Measurements from ENCODE around the gene MACROD2.

The MACROD2 gene

DNA sequence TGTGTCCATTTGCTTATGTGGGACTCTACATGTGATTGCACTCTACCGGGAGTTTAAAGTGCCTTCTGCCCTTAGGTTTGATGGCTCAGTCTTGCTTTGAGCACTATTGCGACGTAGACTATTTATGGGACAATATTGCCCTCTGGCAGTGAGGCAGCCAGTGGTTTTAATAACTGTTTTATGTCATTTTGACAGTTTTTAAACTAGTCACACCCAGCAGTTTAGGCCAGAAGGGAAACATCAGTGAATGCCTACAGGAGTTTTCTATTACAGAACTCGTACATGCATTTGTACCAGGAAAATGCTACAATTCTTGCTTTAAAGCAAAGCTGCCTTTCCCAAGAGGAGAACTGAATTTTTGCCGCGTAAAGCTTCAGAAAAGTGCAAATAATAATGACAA lies 1764.3 kb downstream of the MACROD2 start:
- Histone ChIP-seq H3F3A (ENCODE audit: insufficient read depth) (no peaks in the 10 kb centered on the region), H3K4me3 (ENCODE audit: insufficient read depth, low read length, poor library complexity, severe bottlenecking) (no peak overlapping the region), H3K27me3 (ENCODE audit: low read length) (no peaks in the 10 kb centered on the region), H3K79me2 (ENCODE audit: insufficient read depth, low read length) (no peaks in the 10 kb centered on the region), H2AFZ (ENCODE audit: low read depth, low read length, severe bottlenecking) (no peak overlapping the region), H3K27ac (ENCODE audit: low read depth, low read length) (no peak overlapping the region), H3K9ac (ENCODE audit: low read length) (no peak overlapping the region), H3K9me2 (replicated peaks; ENCODE audit: insufficient read depth, low read length) (no peaks in the 10 kb centered on the region), H3K4me2 (ENCODE audit: low read depth, low read length, poor library complexity, severe bottlenecking) (no peak overlapping the region), H3K36me3 (ENCODE audit: low read length) (no peaks in the 10 kb centered on the region), H4K20me1 (ENCODE audit: low read depth, low read length) (no peaks in the 10 kb centered on the region), H3K9me3 (ENCODE audit: insufficient read depth, low read length) (no peaks in the 10 kb centered on the region)
- no peak for TF ChIP-seq EZH2phosphoT487 (conservative IDR thresholded peaks at IDR 0.05; ENCODE audit: low read length)
- TF ChIP-seq, protein P1, sequence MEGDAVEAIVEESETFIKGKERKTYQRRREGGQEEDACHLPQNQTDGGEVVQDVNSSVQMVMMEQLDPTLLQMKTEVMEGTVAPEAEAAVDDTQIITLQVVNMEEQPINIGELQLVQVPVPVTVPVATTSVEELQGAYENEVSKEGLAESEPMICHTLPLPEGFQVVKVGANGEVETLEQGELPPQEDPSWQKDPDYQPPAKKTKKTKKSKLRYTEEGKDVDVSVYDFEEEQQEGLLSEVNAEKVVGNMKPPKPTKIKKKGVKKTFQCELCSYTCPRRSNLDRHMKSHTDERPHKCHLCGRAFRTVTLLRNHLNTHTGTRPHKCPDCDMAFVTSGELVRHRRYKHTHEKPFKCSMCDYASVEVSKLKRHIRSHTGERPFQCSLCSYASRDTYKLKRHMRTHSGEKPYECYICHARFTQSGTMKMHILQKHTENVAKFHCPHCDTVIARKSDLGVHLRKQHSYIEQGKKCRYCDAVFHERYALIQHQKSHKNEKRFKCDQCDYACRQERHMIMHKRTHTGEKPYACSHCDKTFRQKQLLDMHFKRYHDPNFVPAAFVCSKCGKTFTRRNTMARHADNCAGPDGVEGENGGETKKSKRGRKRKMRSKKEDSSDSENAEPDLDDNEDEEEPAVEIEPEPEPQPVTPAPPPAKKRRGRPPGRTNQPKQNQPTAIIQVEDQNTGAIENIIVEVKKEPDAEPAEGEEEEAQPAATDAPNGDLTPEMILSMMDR (IDR thresholded peaks at IDR 0.05; ENCODE audit: insufficient read depth, low read length, poor library complexity, severe bottlenecking), result no peak

DNA sequence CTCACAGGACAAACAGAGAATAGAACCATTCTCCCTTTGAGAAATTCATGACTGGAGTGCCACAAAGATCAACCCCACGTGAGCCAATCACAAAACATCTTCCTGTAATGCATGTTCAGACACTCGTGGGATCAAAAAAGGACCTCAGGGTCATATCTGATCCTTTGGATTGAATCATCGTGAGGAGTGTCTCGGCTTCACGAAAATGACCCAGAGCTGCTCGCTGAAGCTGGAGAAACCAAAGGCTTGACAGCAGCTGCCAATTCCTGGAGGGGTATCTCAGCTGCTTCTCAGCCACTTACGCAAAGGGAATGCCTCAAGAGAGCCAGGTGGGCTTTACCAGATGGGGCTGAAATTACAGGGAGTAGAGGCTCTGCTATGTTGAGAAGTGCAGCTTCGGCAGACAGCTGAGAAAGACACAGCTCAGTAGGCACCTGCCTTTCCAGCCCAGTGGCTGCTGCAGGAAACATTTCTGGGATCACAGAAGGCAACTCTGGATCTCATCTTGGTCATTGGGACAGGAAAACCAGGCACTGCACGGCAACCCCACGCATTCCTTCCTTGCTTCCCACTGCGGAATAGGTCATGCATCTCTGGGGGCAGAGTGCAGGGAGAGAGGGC lies 1764.8 kb downstream of the MACROD2 start:
- H3K9me2 ChIP-seq (replicated peaks; ENCODE audit: insufficient read depth, low read length), result no peaks in the 10 kb centered on the region
- no peaks in the 10 kb centered on the region for H3F3A ChIP-seq (ENCODE audit: insufficient read depth)
- H3K79me2 ChIP-seq (ENCODE audit: insufficient read depth, low read length), result no peaks in the 10 kb centered on the region
- H3K9me3 ChIP-seq (ENCODE audit: insufficient read depth, low read length), result no peaks in the 10 kb centered on the region
- no peak overlapping the region for H3K4me3 ChIP-seq (ENCODE audit: insufficient read depth, low read length, poor library complexity, severe bottlenecking)
- no peaks in the 10 kb centered on the region for H3K27me3 ChIP-seq (ENCODE audit: low read length)
- no peak overlapping the region for H3K9ac ChIP-seq (ENCODE audit: low read length)
- no peaks in the 10 kb centered on the region for H4K20me1 ChIP-seq (ENCODE audit: low read depth, low read length)
- no peak overlapping the region for H2AFZ ChIP-seq (ENCODE audit: low read depth, low read length, severe bottlenecking)
- H3K4me2 ChIP-seq (ENCODE audit: low read depth, low read length, poor library complexity, severe bottlenecking), result no peak overlapping the region
- no peak for TF ChIP-seq EZH2phosphoT487 (conservative IDR thresholded peaks at IDR 0.05; ENCODE audit: low read length)
- TF ChIP-seq, protein P1 (IDR thresholded peaks at IDR 0.05; ENCODE audit: insufficient read depth, low read length, poor library complexity, severe bottlenecking), result no peak
- H3K27ac ChIP-seq (ENCODE audit: low read depth, low read length), result no peak overlapping the region
- H3K36me3 ChIP-seq (ENCODE audit: low read length), result no peaks in the 10 kb centered on the region

DNA sequence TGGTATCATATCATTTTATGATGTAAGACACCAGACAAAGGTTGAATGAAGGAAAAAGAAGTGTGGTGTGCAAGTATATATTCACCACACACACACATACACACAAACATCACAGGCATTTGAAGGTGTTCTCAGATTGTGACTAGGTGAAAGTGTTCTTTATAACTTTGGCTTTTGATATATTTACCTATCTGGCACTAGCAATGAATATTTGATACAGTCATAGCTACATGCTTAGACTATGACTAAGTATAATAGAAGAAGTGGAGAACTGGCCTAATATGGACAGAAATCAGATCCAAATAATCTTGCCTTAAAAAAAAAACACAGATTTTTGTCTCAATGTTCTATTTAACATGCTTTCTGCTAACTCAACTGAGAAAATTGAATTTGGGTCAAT lies 1768.0 kb downstream of the MACROD2 start:
- no peak overlapping the region for H3K9ac ChIP-seq (ENCODE audit: low read length)
- no peaks in the 10 kb centered on the region for H3K9me2 ChIP-seq (replicated peaks; ENCODE audit: insufficient read depth, low read length)
- no peaks in the 10 kb centered on the region for H4K20me1 ChIP-seq (ENCODE audit: low read depth, low read length)
- TF ChIP-seq, protein P1 (IDR thresholded peaks at IDR 0.05; ENCODE audit: insufficient read depth, low read length, poor library complexity, severe bottlenecking), result no peak
- TF ChIP-seq EZH2phosphoT487 (conservative IDR thresholded peaks at IDR 0.05; ENCODE audit: low read length), result no peak
- no peaks in the 10 kb centered on the region for H3K79me2 ChIP-seq (ENCODE audit: insufficient read depth, low read length)
- H3F3A ChIP-seq (ENCODE audit: insufficient read depth), result no peaks in the 10 kb centered on the region
- no peak overlapping the region for H3K4me2 ChIP-seq (ENCODE audit: low read depth, low read length, poor library complexity, severe bottlenecking)
- H3K27ac ChIP-seq (ENCODE audit: low read depth, low read length), result no peak overlapping the region
- H3K4me3 ChIP-seq (ENCODE audit: insufficient read depth, low read length, poor library complexity, severe bottlenecking), result no peak overlapping the region
- H2AFZ ChIP-seq (ENCODE audit: low read depth, low read length, severe bottlenecking), result no peak overlapping the region
- no peaks in the 10 kb centered on the region for H3K36me3 ChIP-seq (ENCODE audit: low read length)
- H3K9me3 ChIP-seq (ENCODE audit: insufficient read depth, low read length), result no peaks in the 10 kb centered on the region
- no peaks in the 10 kb centered on the region for H3K27me3 ChIP-seq (ENCODE audit: low read length)
